HG03045 (cell line): ENCODE measurements around the gene ADRA2B.

ENCODE experiments used
- ATAC-seq: cut with Tn5 transposase; IDR thresholded peaks from one replicate; pipeline ENCODE4 v1.9.1; 2021; ENCODE audit warnings: mild to moderate bottlenecking, moderate library complexity; ENCODE audit not compliant: unreplicated experiment

The ADRA2B gene

GRCh38 chr2:96138179-96139145 lies 22.1 kb upstream of the ADRA2B start, which contains the start of gene ASTL:
Gene ASTL, minus strand, starts transcription at chr2:96138502. Its CDS starts 66 bp downstream, at chr2:96138436.
- ATAC-seq, result no peak

GRCh38 chr2:96137321-96138178 lies 21.2 kb upstream of the ADRA2B start:
- no peak for ATAC-seq

- no peak for ATAC-seq
These were observed 19.9 kb upstream of the ADRA2B start for GRCh38 chr2:96136129-96136720.

GRCh38 chr2:96135621-96136020 lies 19.2 kb upstream of the ADRA2B start:
- ATAC-seq, result no peak

- no peak for ATAC-seq
These were observed 18.8 kb upstream of the ADRA2B start for GRCh38 chr2:96135171-96135570.

- no peak for ATAC-seq
These were observed 18.1 kb upstream of the ADRA2B start for GRCh38 chr2:96134421-96134820.

- ATAC-seq, result no peak
These were observed 15.7 kb upstream of the ADRA2B start for GRCh38 chr2:96131813-96132745.

GRCh38 chr2:96131152-96131812 lies 14.9 kb upstream of the ADRA2B start:
- ATAC-seq, result no peak

- ATAC-seq, result no peak
These were observed 14.1 kb upstream of the ADRA2B start for GRCh38 chr2:96130483-96130882.

- no peak for ATAC-seq
These were observed 13.3 kb upstream of the ADRA2B start for GRCh38 chr2:96129528-96130120.

- ATAC-seq, result no peak
These were observed 12.1 kb upstream of the ADRA2B start for GRCh38 chr2:96128456-96128855.

- ATAC-seq, result no peak
These were observed 8.3 kb upstream of the ADRA2B start for GRCh38 chr2:96124406-96125265.

- no peak for ATAC-seq
These were observed 7.6 kb upstream of the ADRA2B start for GRCh38 chr2:96123936-96124335.

- no peak for ATAC-seq
These were observed 6.9 kb upstream of the ADRA2B start for GRCh38 chr2:96123290-96123689.

- ATAC-seq, result no peak
These were observed 6.0 kb upstream of the ADRA2B start for GRCh38 chr2:96122391-96122790.

GRCh38 chr2:96121414-96121813 lies 5.0 kb upstream of the ADRA2B start:
- no peak for ATAC-seq

GRCh38 chr2:96120991-96121390 lies 4.6 kb upstream of the ADRA2B start:
- ATAC-seq, result no peak

- no peak for ATAC-seq
These were observed 3.8 kb upstream of the ADRA2B start for GRCh38 chr2:96120091-96120720.
